HepG2 (cell line): ENCODE data around the gene CNR2. TPM values are rescaled to one million over a fixed set of nuclear protein-coding genes. Genes with fewer than 3 reads are reported as not detected.

Source experiments
- DR1 ChIP-seq: sonication (generic); formaldehyde crosslinking; IDR thresholded peaks from 2 replicates; pipeline ENCODE4 v1.8.0; 2021; ENCODE audit warnings: mild to moderate bottlenecking, missing genetic modification reagents, inconsistent platforms
- KLF11 ChIP-seq: IDR thresholded peaks from 2 replicates; pipeline ENCODE4 v1.6.1; 2016; ENCODE audit warnings: missing compliant biosample characterization
- NFKBIZ ChIP-seq: IDR thresholded peaks from 2 replicates; pipeline ENCODE4 v1.6.1; 2018; ENCODE audit warnings: missing genetic modification reagents, missing compliant biosample characterization
- POLR2G ChIP-seq: fragments of 200-400 bp; formaldehyde crosslinking; IDR thresholded peaks from 2 replicates; pipeline ENCODE4 v1.6.1; 2018; ENCODE audit warnings: mild to moderate bottlenecking, low read depth, low read length, moderate library complexity
- TFDP2 ChIP-seq: sonication (generic); formaldehyde crosslinking; IDR thresholded peaks from 2 replicates; pipeline ENCODE4 v1.4.0; 2020; ENCODE audit warnings: missing genetic modification reagents
- TMF1 ChIP-seq: sonication (generic); formaldehyde crosslinking; IDR thresholded peaks from 2 replicates; pipeline ENCODE4 v1.8.1; 2022; ENCODE audit warnings: low read depth, missing genetic modification reagents
- ZFAT ChIP-seq: sonication (generic); formaldehyde crosslinking; conservative IDR thresholded peaks from 2 replicates; pipeline ENCODE4 v1.8.1; 2023; ENCODE audit warnings: missing genetic modification reagents, inconsistent platforms
- ZFP90 ChIP-seq: sonication (generic); formaldehyde crosslinking; IDR thresholded peaks from 2 replicates; pipeline ENCODE4 v1.8.0; 2022; ENCODE audit warnings: missing genetic modification reagents, mild to moderate bottlenecking, inconsistent platforms, borderline replicate concordance
- ZNF225 ChIP-seq: sonication (generic); formaldehyde crosslinking; IDR thresholded peaks from 2 replicates; pipeline ENCODE4 v1.4.0; 2020; ENCODE audit warnings: mild to moderate bottlenecking, missing genetic modification reagents
- ZNF460 ChIP-seq: sonication (generic); formaldehyde crosslinking; IDR thresholded peaks from 2 replicates; pipeline ENCODE4 v1.5.1; 2020; ENCODE audit warnings: missing genetic modification reagents, mild to moderate bottlenecking, borderline replicate concordance
- ZNF503 ChIP-seq: sonication (generic); formaldehyde crosslinking; IDR thresholded peaks from 2 replicates; pipeline ENCODE4 v1.4.0; 2020; ENCODE audit warnings: missing genetic modification reagents
- ZNF512B ChIP-seq: sonication (generic); formaldehyde crosslinking; IDR thresholded peaks from 2 replicates; pipeline ENCODE4 v1.5.1; 2020; ENCODE audit warnings: missing genetic modification reagents, mild to moderate bottlenecking, borderline replicate concordance
- ZNF577 ChIP-seq: sonication (generic); formaldehyde crosslinking; IDR thresholded peaks from 2 replicates; pipeline ENCODE4 v1.4.0; 2020; ENCODE audit warnings: mild to moderate bottlenecking, low read depth, missing genetic modification reagents, borderline replicate concordance
- polyA plus RNA-seq, 8 experiments: library from polyadenylated mRNA; depleted of rRNA in 3 of 8; stranded (reverse) in 7 of 8; unstranded in 1 of 8; fragments of >200 nt; fragmentation: Illumina TruSeq in 4 of 8; extraction: Trizol in 4 of 8; gene quantifications; 2 replicates each; pipeline versions ENCODE4 v1.2.1 to v1.2.3, GENCODE V29; 2011 to 2016; ENCODE audit warnings: low read depth in 4 of 8, missing spikeins in 1 of 8, mixed read lengths in 1 of 8; ENCODE audit not compliant: insufficient read depth in 1 of 8
- total RNA-seq, 5 experiments: library from RNA; depleted of rRNA; stranded (reverse); fragments of >200 nt; fragmentation: Illumina TruSeq; extraction: Trizol; gene quantifications; 2 replicates each; pipeline ENCODE4 v1.2.3, GENCODE V29; 2016; ENCODE audit warnings: low read depth in 1 of 5
- TF ChIP-seq, protein P1 (sequence below): sonication (generic); formaldehyde crosslinking; IDR thresholded peaks from 2 replicates; pipeline ENCODE4 v1.5.1; 2020; ENCODE audit warnings: mild to moderate bottlenecking, missing genetic modification reagents, moderate library complexity
- TF ChIP-seq, protein P2 (sequence below): sonication (generic); formaldehyde crosslinking; IDR thresholded peaks from 2 replicates; pipeline ENCODE4 v1.4.0; 2020; ENCODE audit warnings: mild to moderate bottlenecking, missing genetic modification reagents
- TF ChIP-seq, protein P3 (sequence below): IDR thresholded peaks from 2 replicates; pipeline ENCODE4 v1.4.0; 2020; ENCODE audit warnings: mild to moderate bottlenecking, missing genetic modification reagents

CNR2 gene
- total and polyA plus RNA-seq, 2 of the 13 experiments (the other 11 are each of a cell fraction or from before 2014, with no cell fraction given), result not detected

GRCh38 chr1:23959461-23960290 is 46.5 kb upstream of the CNR2 start, which contains the start of gene PNRC2 (continued):
- TF ChIP-seq ZNF512B (no peak), TFDP2 (CRISPR knock-in tag) (peak; percentile 82), ZNF225 (0 out of 2 replicates have a peak, but pooled peaks have one; percentile 48), ZNF460 (CRISPR knock-in tag) (no peak), ZNF503 (CRISPR knock-in tag) (peak; percentile 51; the same call in 1 of the 2 replicates), KLF11 (peak; percentile 48; the same call in 1 of the 2 replicates), ZNF577 (CRISPR knock-in tag) (no peak), ZFP90 (CRISPR knock-in tag) (no peak), ZFAT (0 out of 2 replicates have a peak, but pooled peaks have one; percentile 36), POLR2G (peak; percentile 95), TMF1 (CRISPR knock-in tag) (peak; percentile 40; the same call in 1 of the 2 replicates), DR1 (peak; percentile 95), NFKBIZ (peak; percentile 74; the same call in 1 of the 2 replicates)
- TF ChIP-seq, protein P1, sequence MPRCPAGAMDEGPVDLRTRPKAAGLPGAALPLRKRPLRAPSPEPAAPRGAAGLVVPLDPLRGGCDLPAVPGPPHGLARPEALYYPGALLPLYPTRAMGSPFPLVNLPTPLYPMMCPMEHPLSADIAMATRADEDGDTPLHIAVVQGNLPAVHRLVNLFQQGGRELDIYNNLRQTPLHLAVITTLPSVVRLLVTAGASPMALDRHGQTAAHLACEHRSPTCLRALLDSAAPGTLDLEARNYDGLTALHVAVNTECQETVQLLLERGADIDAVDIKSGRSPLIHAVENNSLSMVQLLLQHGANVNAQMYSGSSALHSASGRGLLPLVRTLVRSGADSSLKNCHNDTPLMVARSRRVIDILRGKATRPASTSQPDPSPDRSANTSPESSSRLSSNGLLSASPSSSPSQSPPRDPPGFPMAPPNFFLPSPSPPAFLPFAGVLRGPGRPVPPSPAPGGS (CRISPR knock-in tag), result no peak
- TF ChIP-seq, protein P2, sequence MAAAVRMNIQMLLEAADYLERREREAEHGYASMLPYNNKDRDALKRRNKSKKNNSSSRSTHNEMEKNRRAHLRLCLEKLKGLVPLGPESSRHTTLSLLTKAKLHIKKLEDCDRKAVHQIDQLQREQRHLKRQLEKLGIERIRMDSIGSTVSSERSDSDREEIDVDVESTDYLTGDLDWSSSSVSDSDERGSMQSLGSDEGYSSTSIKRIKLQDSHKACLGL (CRISPR knock-in tag), result peak; percentile 77
- TF ChIP-seq, protein P3, sequence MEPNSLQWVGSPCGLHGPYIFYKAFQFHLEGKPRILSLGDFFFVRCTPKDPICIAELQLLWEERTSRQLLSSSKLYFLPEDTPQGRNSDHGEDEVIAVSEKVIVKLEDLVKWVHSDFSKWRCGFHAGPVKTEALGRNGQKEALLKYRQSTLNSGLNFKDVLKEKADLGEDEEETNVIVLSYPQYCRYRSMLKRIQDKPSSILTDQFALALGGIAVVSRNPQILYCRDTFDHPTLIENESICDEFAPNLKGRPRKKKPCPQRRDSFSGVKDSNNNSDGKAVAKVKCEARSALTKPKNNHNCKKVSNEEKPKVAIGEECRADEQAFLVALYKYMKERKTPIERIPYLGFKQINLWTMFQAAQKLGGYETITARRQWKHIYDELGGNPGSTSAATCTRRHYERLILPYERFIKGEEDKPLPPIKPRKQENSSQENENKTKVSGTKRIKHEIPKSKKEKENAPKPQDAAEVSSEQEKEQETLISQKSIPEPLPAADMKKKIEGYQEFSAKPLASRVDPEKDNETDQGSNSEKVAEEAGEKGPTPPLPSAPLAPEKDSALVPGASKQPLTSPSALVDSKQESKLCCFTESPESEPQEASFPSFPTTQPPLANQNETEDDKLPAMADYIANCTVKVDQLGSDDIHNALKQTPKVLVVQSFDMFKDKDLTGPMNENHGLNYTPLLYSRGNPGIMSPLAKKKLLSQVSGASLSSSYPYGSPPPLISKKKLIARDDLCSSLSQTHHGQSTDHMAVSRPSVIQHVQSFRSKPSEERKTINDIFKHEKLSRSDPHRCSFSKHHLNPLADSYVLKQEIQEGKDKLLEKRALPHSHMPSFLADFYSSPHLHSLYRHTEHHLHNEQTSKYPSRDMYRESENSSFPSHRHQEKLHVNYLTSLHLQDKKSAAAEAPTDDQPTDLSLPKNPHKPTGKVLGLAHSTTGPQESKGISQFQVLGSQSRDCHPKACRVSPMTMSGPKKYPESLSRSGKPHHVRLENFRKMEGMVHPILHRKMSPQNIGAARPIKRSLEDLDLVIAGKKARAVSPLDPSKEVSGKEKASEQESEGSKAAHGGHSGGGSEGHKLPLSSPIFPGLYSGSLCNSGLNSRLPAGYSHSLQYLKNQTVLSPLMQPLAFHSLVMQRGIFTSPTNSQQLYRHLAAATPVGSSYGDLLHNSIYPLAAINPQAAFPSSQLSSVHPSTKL (CRISPR knock-in tag), result no peak; the same call in 1 of the 2 replicates
